ENCODE data around the gene FBXW7.

FBXW7 gene

GRCh38 chr4:152443859-152444258 is 92.0 kb downstream of the FBXW7 start:
- FAIRE-seq (no peak), DNase-seq (ENCODE audit: extremely low spot score, insufficient read length, low read depth) (no peak)

DNA sequence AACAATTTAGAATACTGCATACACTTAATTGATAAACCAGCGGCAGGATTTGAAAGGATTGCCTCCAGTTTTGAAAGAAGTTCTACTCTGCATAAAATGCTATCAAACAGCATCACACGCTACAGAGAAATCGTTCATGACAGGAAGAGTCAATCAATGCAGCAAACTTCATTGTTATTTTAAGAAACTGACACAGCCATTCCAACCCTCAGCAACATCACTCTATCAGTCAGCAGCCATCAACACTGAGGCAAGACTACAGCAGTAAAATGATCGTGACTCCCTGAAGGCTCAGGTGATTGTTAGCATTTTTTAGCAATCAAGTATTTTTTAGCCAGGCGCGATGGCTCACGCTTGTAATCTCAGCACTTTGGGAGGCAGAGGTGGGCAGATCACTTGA is 98.3 kb downstream of the FBXW7 start:
- DNase-seq (ENCODE audit: extremely low spot score, insufficient read length, low read depth) (no peak), FAIRE-seq (no peak)

DNA sequence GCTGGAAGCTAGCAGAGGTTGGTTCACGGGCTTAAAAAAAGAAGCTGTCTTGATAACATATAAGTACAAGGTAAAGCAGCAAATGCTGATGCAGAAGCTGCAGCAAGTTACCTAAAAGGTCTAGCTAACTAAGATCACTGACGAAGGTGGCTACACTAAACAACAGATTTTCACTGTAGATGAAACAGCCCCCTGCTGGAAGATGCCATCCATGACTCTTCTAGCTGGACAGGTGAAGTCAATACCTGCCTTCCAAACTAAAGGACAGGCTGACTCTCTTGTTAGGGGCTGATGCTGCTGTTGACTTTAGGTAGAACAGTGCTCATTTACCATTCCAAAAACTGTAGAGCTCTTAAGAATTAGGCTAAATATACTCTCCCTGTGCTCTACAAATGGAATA is 99.5 kb downstream of the FBXW7 start:
- DNase-seq (ENCODE audit: extremely low spot score, insufficient read length, low read depth) (no peak), FAIRE-seq (no peak)

DNA sequence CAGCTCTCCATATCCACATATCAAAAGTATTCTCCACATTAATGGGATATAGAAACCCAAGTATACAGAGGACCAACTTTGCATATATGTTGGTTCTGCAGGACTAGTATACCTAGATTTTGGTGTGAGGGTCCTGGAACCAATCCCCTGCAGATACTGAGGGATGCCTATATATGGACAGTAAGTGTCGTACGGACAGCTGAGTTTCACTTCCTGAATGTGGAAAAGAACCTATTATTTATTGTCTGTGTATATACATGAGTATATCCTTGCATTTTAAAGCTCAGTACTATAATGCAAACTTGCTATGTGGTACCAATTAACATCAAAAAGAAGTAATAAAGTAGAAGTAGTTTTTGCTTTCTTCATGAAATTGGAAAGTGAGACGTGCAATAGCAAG is 101.9 kb downstream of the FBXW7 start:
- peak; percentile 5 for FAIRE-seq

DNA sequence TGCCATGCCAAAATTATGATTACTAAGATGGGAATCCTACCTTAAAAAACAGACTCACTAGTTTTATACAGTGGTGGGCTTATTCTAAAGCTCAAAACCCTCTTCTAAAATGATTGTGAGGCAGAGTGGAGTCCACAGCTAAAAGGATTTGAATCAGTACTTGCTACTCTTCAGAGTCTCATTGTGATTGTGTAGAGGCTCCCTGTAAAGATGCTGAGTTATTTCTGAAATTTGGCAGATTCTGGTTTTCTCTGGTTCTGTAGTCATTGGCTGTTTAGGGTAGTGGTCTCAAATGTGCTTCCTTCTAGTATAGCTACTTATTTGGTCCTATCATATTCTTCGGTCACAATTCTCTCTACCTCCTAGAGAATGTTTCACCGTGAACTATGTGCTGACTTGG is 104.1 kb downstream of the FBXW7 start:
- DNase-seq (ENCODE audit: extremely low spot score, insufficient read length, low read depth), result no peak
- FAIRE-seq, result no peak

More for the DNA sequence above, 101.9 kb downstream of the FBXW7 start:
- DNase-seq (ENCODE audit: extremely low spot score, insufficient read length, low read depth), result no peak

- DNase-seq (ENCODE audit: extremely low spot score, insufficient read length, low read depth), result no peak
- no peak for FAIRE-seq
Measured at GRCh38 chr4:152431291-152431690, 104.6 kb downstream of the FBXW7 start.

DNA sequence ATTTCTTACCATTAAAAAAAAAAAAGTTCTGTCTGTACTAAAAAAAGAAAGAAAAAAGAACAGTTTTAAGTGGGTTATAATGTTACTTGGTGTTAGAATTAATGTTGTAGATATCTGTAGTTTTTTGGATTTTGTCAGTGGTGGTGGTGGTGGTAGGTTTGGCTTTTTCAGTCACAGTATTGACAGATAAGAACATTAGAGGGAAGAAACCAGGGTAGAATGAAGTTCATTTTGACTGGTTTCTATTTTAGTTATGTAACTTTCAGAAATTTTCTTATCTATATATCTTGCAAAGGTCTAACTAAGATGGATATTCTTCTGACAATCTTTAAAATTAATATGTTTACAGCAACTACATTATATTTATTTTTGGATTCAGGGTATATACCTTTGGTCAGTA is 105.4 kb downstream of the FBXW7 start:
- DNase-seq (ENCODE audit: extremely low spot score, insufficient read length, low read depth) (no peak), FAIRE-seq (no peak)

GRCh38 chr4:152427981-152428380 is 107.9 kb downstream of the FBXW7 start:
- FAIRE-seq (no peak), DNase-seq (ENCODE audit: extremely low spot score, insufficient read length, low read depth) (no peak)

- no peak for FAIRE-seq
Measured at GRCh38 chr4:152424977-152425376, 110.9 kb downstream of the FBXW7 start.

GRCh38 chr4:152424396-152424795 is 111.5 kb downstream of the FBXW7 start:
- FAIRE-seq (no peak), DNase-seq (ENCODE audit: extremely low spot score, insufficient read length, low read depth) (no peak)

More at GRCh38 chr4:152424977-152425376, 110.9 kb downstream of the FBXW7 start:
- no peak for DNase-seq (ENCODE audit: extremely low spot score, insufficient read length, low read depth)

DNA sequence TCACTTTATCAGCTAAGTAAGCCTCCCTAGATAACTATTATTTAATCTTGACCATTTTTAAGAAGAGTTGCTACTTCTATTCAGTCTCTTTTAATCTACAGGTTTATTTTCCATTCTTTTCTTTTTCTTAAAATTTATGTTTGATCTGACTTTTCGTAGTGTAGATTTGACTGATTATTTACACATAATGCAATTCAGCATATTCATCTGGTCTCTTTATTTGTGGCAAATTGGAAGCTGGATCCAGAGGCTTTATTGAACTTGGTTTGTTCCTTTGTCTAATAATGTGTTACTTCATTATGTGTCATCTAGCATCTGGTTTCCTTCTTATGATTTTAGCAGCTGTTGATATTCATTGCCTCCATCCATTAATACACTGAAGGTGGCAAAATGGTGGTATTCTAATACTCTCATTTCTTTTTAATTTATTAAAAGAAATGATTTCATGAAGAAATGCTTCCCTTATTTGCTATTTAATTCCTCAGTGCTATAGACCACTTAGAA is 113.0 kb downstream of the FBXW7 start:
- no peak for DNase-seq (ENCODE audit: extremely low spot score, insufficient read length, low read depth)
- peak; percentile 29 for FAIRE-seq

GRCh38 chr4:152421576-152421975 is 114.3 kb downstream of the FBXW7 start:
- FAIRE-seq (no peak), DNase-seq (ENCODE audit: extremely low spot score, insufficient read length, low read depth) (no peak)

GRCh38 chr4:152419809-152420208 is 116.1 kb downstream of the FBXW7 start:
- DNase-seq (ENCODE audit: extremely low spot score, insufficient read length, low read depth), result no peak
- peak; percentile 59 for FAIRE-seq

DNA sequence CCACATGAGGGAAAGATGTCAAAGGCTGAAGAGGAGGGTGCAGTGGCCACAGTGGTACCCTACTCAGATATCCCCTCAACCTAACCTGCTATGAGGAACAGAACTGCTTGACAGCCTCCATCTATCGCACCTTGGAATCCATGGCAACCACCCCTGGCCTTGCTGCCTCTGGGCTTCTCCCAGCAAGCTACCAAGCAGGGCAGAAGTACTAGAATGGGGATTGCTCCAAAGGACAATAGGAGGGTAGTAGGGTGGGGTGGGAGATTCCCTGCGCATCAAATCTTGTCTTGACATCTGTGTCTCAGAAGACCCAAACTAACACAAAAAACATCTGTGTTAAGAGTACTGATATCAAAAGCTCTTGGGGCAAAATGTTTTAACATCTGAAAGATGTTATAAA is 118.2 kb downstream of the FBXW7 start:
- no peak for DNase-seq (ENCODE audit: extremely low spot score, insufficient read length, low read depth)
- no peak for FAIRE-seq

DNA sequence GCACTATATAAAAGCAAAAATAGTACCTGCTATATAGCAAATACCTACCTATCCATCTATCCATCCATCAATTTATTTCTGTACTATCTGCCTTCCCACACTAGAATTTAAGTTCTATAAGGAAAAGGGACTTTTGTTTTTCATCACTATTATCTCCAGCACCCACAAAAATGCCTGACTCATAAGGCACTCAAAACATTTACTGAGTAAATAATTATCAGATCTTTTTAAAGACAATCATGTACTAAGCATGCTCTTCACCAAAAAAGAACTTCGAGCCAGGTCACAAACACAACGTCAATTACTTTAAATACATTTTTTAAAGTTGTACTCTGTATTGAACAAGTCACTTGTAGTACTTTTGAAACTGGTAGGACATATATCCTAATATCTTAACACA is 119.9 kb downstream of the FBXW7 start:
- DNase-seq (ENCODE audit: extremely low spot score, insufficient read length, low read depth) (no peak), FAIRE-seq (no peak)

- no peak for DNase-seq (ENCODE audit: extremely low spot score, insufficient read length, low read depth)
- peak; percentile 90 for FAIRE-seq
Measured at GRCh38 chr4:152408514-152409327, 127.2 kb downstream of the FBXW7 start.

DNA sequence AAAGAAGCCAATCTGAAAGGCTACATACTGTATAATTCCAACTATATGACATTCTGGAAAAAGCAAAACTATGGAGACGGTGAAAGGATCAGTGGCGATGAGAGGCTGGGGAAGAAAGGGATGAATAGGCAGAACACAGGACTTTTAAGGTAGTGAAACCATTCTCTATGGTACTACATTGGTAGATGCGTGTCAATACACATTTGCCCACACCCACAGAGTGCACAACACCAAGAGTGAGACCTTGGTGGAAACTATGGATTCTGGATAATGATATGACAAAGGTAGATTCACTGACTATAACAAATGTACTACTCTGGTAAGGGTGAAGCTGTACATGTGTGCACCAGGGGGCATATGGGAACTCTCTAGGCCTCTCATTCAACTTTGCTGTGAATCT is 134.5 kb downstream of the FBXW7 start:
- FAIRE-seq, result no peak
- no peak for DNase-seq (ENCODE audit: extremely low spot score, insufficient read length, low read depth)

DNA sequence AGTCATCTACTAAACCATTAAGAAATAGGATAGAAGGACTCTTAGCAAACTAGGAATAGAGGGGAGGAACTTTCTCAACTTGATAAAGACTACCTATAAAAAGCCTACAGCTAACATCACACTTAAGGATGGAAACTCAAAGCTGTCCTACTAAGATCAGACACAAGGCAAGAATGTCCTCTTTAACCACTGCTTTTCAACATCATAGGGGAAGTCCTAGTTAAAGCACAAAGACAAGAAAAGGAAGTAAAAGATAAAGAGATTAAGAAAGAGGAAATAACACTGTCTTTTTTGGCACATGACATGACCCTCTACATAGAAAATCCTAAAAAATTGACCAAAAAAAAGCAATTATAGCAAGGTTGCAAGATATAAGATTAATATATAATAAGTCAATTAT is 136.6 kb downstream of the FBXW7 start:
- FAIRE-seq, result peak; percentile 85
- DNase-seq (ENCODE audit: extremely low spot score, insufficient read length, low read depth), result no peak

GRCh38 chr4:152398060-152398459 is 137.8 kb downstream of the FBXW7 start:
- no peak for FAIRE-seq
- DNase-seq (ENCODE audit: extremely low spot score, insufficient read length, low read depth), result no peak

DNA sequence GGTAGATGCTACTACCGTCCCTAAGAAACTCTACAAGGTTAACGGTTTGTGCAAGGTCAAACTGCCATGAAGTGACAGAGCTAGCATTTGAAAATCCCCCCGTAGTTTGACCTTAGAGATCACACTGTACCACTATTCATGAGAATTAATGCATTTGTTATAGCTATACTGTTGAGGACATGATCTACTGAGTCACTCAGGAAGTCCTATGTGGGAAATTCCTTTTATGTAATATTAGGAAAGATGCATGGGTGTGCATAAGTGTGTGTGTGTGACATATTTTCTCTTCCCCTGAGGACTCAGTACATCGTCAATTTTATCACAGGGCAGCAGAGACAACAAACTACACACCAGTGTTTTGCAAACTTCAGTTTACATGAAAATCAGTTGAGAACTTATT is 141.1 kb downstream of the FBXW7 start:
- DNase-seq (ENCODE audit: extremely low spot score, insufficient read length, low read depth) (no peak), FAIRE-seq (no peak)

- FAIRE-seq, result no peak
- DNase-seq (ENCODE audit: extremely low spot score, insufficient read length, low read depth), result no peak
Measured at GRCh38 chr4:152392079-152392478, 143.8 kb downstream of the FBXW7 start.

- DNase-seq (ENCODE audit: extremely low spot score, insufficient read length, low read depth) (no peak), FAIRE-seq (no peak)
Measured at GRCh38 chr4:152390216-152390615, 145.7 kb downstream of the FBXW7 start.
